Gastrocnemius medialis (tissue), 4 donors: Measurements from ENCODE around the gene MLPH. TPM values are rescaled to one million over a fixed set of nuclear protein-coding genes. Genes with fewer than 3 reads are reported as not detected.
A peak's percentile ranks its signal among the peaks of the same experiment; 100 is the strongest.

Experiments used
- ATAC-seq, 2 donors: fragments of 150-250 bp; one replicate each; pipeline ENCODE4 v1.9.1; 2016
- DNase-seq, 2 donors: peaks; one replicate each; pipeline ENCODE4 v3.0.0-alpha.2; 2019
- H3K27ac ChIP-seq, 4 donors: fragments of 200-600 bp; sonication (generic); 1 replicate in 1 of 4; 2 replicates in 3 of 4; pipeline ENCODE4 v1.5.1; 2016 to 2018; ENCODE audit warnings: mild to moderate bottlenecking in 2 of 4, moderate library complexity in 1 of 4
- H3K27me3 ChIP-seq, 3 donors: fragments of 200-600 bp; sonication (generic) in 2 of 3; 1 replicate in 1 of 3; 2 replicates in 2 of 3; pipeline versions ENCODE4 v1.5.1 to v1.6.0; 2016 to 2019; ENCODE audit warnings: mild to moderate bottlenecking in 1 of 3, moderate library complexity in 1 of 3
- H3K36me3 ChIP-seq, 2 donors: fragments of 200-600 bp; sonication (generic) in 1 of 2; one replicate each; pipeline ENCODE4 v1.5.1; 2017 to 2018
- H3K4me1 ChIP-seq, 2 donors: fragments of 200-600 bp; sonication (generic) in 1 of 2; one replicate each; pipeline ENCODE4 v1.5.1; 2016 to 2017; ENCODE audit warnings: mild to moderate bottlenecking in 2 of 2
- H3K4me3 ChIP-seq, 4 donors: fragments of 200-600 bp; sonication (generic) in 3 of 4; 1 replicate in 1 of 4; 2 replicates in 3 of 4; pipeline ENCODE4 v1.5.1; 2016 to 2019; ENCODE audit warnings: mild to moderate bottlenecking in 2 of 4
- H3K9me3 ChIP-seq, 3 donors: fragments of 200-600 bp; sonication (generic) in 2 of 3; 1 replicate in 1 of 3; 2 replicates in 2 of 3; pipeline ENCODE4 v1.5.1; 2016 to 2019
- CTCF ChIP-seq, 5 experiments: fragments of 450-650 bp in 3 of 5; fragments of 200-600 bp in 2 of 5; sonication (generic) in 2 of 5; IDR thresholded peaks in 4 of 5; conservative IDR thresholded peaks in 1 of 5; 1 replicate in 4 of 5; 2 replicates in 1 of 5; pipeline ENCODE4 v1.5.1; 2016 to 2019; ENCODE audit warnings: antibody characterized with exemption in 5 of 5, mild to moderate bottlenecking in 3 of 5, moderate library complexity in 3 of 5
- POLR2A ChIP-seq, 2 donors: fragments of 450-650 bp; IDR thresholded peaks; one replicate each; pipeline ENCODE4 v1.6.1; 2017; ENCODE audit warnings: antibody characterized with exemption in 2 of 2, mild to moderate bottlenecking in 2 of 2, moderate library complexity in 2 of 2
- in situ Hi-C, 4 donors: fragments of 200-750 bp; cut with MboI; loops; one replicate each; pipeline versions ENCODE4 v1.15.0 to v1.8.0; 2017; ENCODE audit warnings: low sequenced_read_pairs in 4 of 4
- intact Hi-C: fragments of 100-400 bp; cut with DNase I; formaldehyde crosslinking; loops from one replicate; pipeline ENCODE4 v1.15.1; 2023; ENCODE audit warnings: low total_unique reads
- total RNA-seq, 4 donors: library from RNA; depleted of rRNA; stranded (reverse); fragments of >200 nt; gene quantifications; one replicate each; pipeline versions ENCODE4 v1.1.0 to v1.2.3, GENCODE V29; 2016

Gene MLPH
- total RNA-seq, 4 donors from 2014 or later = 6.5 to 8.7 (median 7.2) TPM

- no peak overlapping the region for H3K4me3 ChIP-seq
- TF ChIP-seq CTCF (IDR thresholded peaks at IDR 0.05 in 4 of 5, conservative IDR thresholded peaks at IDR 0.05 in 1 of 5) = no peak
- TF ChIP-seq POLR2A (IDR thresholded peaks at IDR 0.05) = no peak
- DNase-seq (no peak), ATAC-seq (no peak)
- H3K4me1 ChIP-seq = no peaks in the 10 kb centered on the region
- H3K9me3 ChIP-seq = peaks cover 0 to 7% (median 0%) of the 10 kb centered on the region in 3 donors
- peaks cover 0 to 2% (median 0%) of the 10 kb centered on the region in 3 donors for H3K27me3 ChIP-seq
- no peak overlapping the region for H3K27ac ChIP-seq
- in situ Hi-C loops (no loop called here), intact Hi-C loops (no loop called here)
- H3K36me3 ChIP-seq = no peaks in the 10 kb centered on the region
Measured at GRCh38 chr2:237496428-237496827, 9.4 kb downstream of the MLPH start.

- H3K27ac ChIP-seq = peak overlapping the region in 2 of 4 donors; percentile 8 to 33
- intact Hi-C loops = no loop called here
- in situ Hi-C loops = no loop called here
- no peak for ATAC-seq
- H3K4me3 ChIP-seq = no peak overlapping the region
- H3K27me3 ChIP-seq = no peaks in the 10 kb centered on the region
- H3K36me3 ChIP-seq = no peaks in the 10 kb centered on the region
- H3K9me3 ChIP-seq = no peaks in the 10 kb centered on the region
- H3K4me1 ChIP-seq = peaks cover 0 to 3% of the 10 kb centered on the region in 2 donors
- TF ChIP-seq POLR2A (IDR thresholded peaks at IDR 0.05) (no peak), CTCF (IDR thresholded peaks at IDR 0.05 in 4 of 5, conservative IDR thresholded peaks at IDR 0.05 in 1 of 5) (no peak)
- no peak for DNase-seq
Measured at GRCh38 chr2:237497009-237497837, 10.2 kb downstream of the MLPH start.

GRCh38 chr2:237497838-237498186, 10.8 kb downstream of the MLPH start:
- Histone ChIP-seq H3K9me3 (no peaks in the 10 kb centered on the region), H3K4me1 (peaks cover 0 to 5% of the 10 kb centered on the region in 2 donors), H3K36me3 (no peaks in the 10 kb centered on the region), H3K4me3 (no peak overlapping the region), H3K27ac (peak overlapping the region in 2 of 4 donors; percentile 8 to 37), H3K27me3 (no peaks in the 10 kb centered on the region)
- intact Hi-C loops = no loop called here
- in situ Hi-C loops = no loop called here
- TF ChIP-seq POLR2A (IDR thresholded peaks at IDR 0.05) (no peak), CTCF (IDR thresholded peaks at IDR 0.05 in 4 of 5, conservative IDR thresholded peaks at IDR 0.05 in 1 of 5) (no peak)
- ATAC-seq = peak; percentile 52 to 65
- peak in 1 of 2 donors; percentile 73 for DNase-seq

GRCh38 chr2:237498341-237498740, 11.3 kb downstream of the MLPH start:
- peak; percentile 4 to 26 for ATAC-seq
- H3K4me3 ChIP-seq = no peak overlapping the region
- H3K36me3 ChIP-seq = no peaks in the 10 kb centered on the region
- H3K27me3 ChIP-seq = no peaks in the 10 kb centered on the region
- H3K4me1 ChIP-seq = peaks cover 0 to 5% of the 10 kb centered on the region in 2 donors
- no peaks in the 10 kb centered on the region for H3K9me3 ChIP-seq
- in situ Hi-C loops (no loop called here), intact Hi-C loops (no loop called here)
- DNase-seq = no peak
- H3K27ac ChIP-seq = peak overlapping the region in 1 of 4 donors; percentile 37
- TF ChIP-seq POLR2A (IDR thresholded peaks at IDR 0.05) (no peak), CTCF (IDR thresholded peaks at IDR 0.05 in 4 of 5, conservative IDR thresholded peaks at IDR 0.05 in 1 of 5) (no peak)
